Stomach (tissue), 9 donors: ENCODE results near the gene ALDOA. TPM values are rescaled to one million over a fixed set of nuclear protein-coding genes. Genes with fewer than 3 reads are reported as not detected.
"Not testable (repeated sequence)": the region's sequence is repeated elsewhere in the genome, so short reads cannot be mapped to it uniquely, and the experiment has no call there.

ENCODE experiments used
- DNase-seq, 2 donors: peaks; one replicate each; pipeline versions ENCODE4 v3.0.0 to v3.0.0-alpha.2; 2013 to 2019
- H3K27ac ChIP-seq, 5 donors: fragments of 200-600 bp in 4 of 5; sonication (generic) in 4 of 5; one replicate each; pipeline ENCODE4 v1.5.1; 2013 to 2019; ENCODE audit warnings: mild to moderate bottlenecking in 1 of 5, moderate library complexity in 1 of 5
- H3K27me3 ChIP-seq, 3 donors: fragments of 200-600 bp; sonication (generic); one replicate each; pipeline ENCODE4 v1.5.1; 2017 to 2019; ENCODE audit warnings: mixed run types in 1 of 3
- H3K36me3 ChIP-seq, 4 donors: fragments of 200-600 bp; sonication (generic); 1 replicate in 3 of 4; 2 replicates in 1 of 4; pipeline ENCODE4 v1.5.1; 2016 to 2019
- H3K4me1 ChIP-seq, 4 donors: fragments of 200-600 bp; sonication (generic); one replicate each; pipeline ENCODE4 v1.5.1; 2016 to 2019
- H3K4me3 ChIP-seq, 4 donors: fragments of 200-600 bp; sonication (generic) in 3 of 4; one replicate each; pipeline ENCODE4 v1.5.1; 2016 to 2019; ENCODE audit warnings: mild to moderate bottlenecking in 1 of 4
- H3K9me3 ChIP-seq, 4 donors: fragments of 200-600 bp; sonication (generic); one replicate each; pipeline ENCODE4 v1.5.1; 2016 to 2019
- EP300 ChIP-seq: sonication (generic); formaldehyde crosslinking; IDR thresholded peaks from one replicate; pipeline ENCODE4 v1.6.1; 2017; ENCODE audit warnings: antibody characterized with exemption
- POLR2A ChIP-seq, 4 donors: fragments of 450-650 bp; IDR thresholded peaks; one replicate each; pipeline ENCODE4 v1.6.1; 2016; ENCODE audit warnings: antibody characterized with exemption in 4 of 4, control low read depth in 2 of 4, mild to moderate bottlenecking in 1 of 4, moderate library complexity in 1 of 4
- POLR2AphosphoS5 ChIP-seq, 3 donors: sonication (generic); formaldehyde crosslinking; IDR thresholded peaks; one replicate each; pipeline ENCODE4 v1.6.1; 2016; ENCODE audit warnings: antibody characterized with exemption in 3 of 3
- WGBS, 5 donors: extraction: QIAGEN DNeasy Blood & Tissue Kit in 3 of 5; methylation state at CpG; one replicate each; pipeline versions ENCODE4 v1.1.5 to v1.1.7; 2013 to 2018; 5-methylcytosine and 5-hydroxymethylcytosine counted together
- intact Hi-C: fragments of 100-400 bp; cut with DNase I; formaldehyde crosslinking; loops from one replicate; pipeline ENCODE4 v1.15.1; 2023; ENCODE audit warnings: low total_unique reads
- polyA plus RNA-seq, 3 donors: library from polyadenylated mRNA; stranded (reverse); fragments of 200-250 nt; gene quantifications; one replicate each; pipeline ENCODE4 v1.2.3, GENCODE V29; 2013
- total RNA-seq, 5 donors: library from RNA; depleted of rRNA; stranded (reverse); fragments of >200 nt; gene quantifications; one replicate each; pipeline versions ENCODE4 v1.1.0 to v1.2.3, GENCODE V29; 2014 to 2016
- TF ChIP-seq, protein P1 (sequence below), 7 experiments: fragments of 450-650 bp in 4 of 7; fragments of 200-600 bp in 3 of 7; sonication (generic) in 3 of 7; IDR thresholded peaks; one replicate each; pipeline ENCODE4 v1.5.1; 2016 to 2019; ENCODE audit warnings: antibody characterized with exemption in 7 of 7, control low read depth in 2 of 7, mild to moderate bottlenecking in 1 of 7
- donor health status: healthy with polysubstance abuse.
- donor health status: Bipolar disorder and iron deficiency.
- donor health status: healthy.

ALDOA gene
- total and polyA plus RNA-seq, 8 donors, result 180 to 2,515 (median 807) TPM

DNA sequence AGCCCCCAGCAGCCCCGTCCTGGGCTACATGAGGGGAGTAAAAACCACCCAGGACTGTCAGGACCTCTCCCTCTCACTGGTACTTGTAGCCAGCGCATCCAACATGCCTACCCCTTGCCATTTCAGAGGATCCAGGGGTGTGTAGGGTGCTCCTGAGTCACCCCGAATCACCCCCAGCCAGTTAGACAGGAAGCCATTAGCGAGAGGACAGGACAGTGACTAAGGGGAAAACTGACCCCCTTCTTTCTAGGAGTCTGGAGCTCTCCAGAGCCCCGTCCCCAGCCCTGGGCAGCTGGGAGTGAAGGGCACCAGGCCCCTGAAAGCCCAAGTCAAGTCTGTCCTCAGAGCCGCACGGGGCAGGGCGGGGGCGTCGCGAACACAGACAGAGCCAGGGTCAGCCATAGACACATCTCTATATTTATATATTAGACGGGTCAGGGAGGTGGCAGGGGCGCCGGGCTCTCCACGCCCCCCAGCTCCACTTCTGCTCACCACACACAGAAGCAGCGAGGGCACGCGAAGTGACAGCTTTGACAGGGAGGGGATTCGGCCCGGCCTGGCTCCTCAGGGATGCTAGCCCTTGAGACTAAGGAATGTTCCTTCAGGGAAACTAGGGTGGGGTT is 48.3 kb downstream of the ALDOA start:
- peak overlapping the region; percentile 55 to 67 (median 64) for H3K27ac ChIP-seq
- H3K4me3 ChIP-seq, result no peak overlapping the region
- intact Hi-C loops, result no loop called here
- H3K27me3 ChIP-seq, result no peaks in the 10 kb centered on the region
- H3K9me3 ChIP-seq, result no peaks in the 10 kb centered on the region
- DNase-seq, result no peak
- TF ChIP-seq POLR2A (IDR thresholded peaks at IDR 0.05) (no peak), POLR2AphosphoS5 (IDR thresholded peaks at IDR 0.05) (no peak), EP300 (no peak)
- TF ChIP-seq, protein P1, sequence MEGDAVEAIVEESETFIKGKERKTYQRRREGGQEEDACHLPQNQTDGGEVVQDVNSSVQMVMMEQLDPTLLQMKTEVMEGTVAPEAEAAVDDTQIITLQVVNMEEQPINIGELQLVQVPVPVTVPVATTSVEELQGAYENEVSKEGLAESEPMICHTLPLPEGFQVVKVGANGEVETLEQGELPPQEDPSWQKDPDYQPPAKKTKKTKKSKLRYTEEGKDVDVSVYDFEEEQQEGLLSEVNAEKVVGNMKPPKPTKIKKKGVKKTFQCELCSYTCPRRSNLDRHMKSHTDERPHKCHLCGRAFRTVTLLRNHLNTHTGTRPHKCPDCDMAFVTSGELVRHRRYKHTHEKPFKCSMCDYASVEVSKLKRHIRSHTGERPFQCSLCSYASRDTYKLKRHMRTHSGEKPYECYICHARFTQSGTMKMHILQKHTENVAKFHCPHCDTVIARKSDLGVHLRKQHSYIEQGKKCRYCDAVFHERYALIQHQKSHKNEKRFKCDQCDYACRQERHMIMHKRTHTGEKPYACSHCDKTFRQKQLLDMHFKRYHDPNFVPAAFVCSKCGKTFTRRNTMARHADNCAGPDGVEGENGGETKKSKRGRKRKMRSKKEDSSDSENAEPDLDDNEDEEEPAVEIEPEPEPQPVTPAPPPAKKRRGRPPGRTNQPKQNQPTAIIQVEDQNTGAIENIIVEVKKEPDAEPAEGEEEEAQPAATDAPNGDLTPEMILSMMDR (IDR thresholded peaks at IDR 0.05), result no peak
- 71 to 82% (median 78%) methylated on average over 18 to 20 of the region's 20 CpGs for WGBS, 5 donors
- peaks cover 16 to 67% (median 42%) of the 10 kb centered on the region in 4 donors for H3K4me1 ChIP-seq
- peaks cover 55 to 99% (median 90%) of the 10 kb centered on the region in 4 donors for H3K36me3 ChIP-seq

DNA sequence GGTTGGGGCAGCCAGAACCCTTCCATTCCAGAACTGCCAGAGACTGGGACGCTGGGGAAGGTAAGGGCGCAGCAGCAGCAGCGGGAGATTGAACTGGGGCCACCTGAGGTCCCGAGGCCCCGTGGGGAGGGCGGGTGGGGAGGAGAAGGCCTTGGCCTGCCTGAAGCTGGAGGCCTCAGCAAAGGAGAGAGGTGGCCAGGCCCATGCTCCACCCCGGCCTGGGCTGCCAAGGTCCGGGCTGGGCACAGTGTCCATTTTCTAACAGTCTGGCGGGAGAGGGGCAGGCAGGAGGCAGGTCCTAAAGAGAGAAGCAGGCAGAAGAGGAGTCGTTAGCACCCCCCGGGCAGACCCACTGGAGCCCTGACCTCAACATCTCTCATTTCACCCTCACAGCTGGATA is 48.9 kb downstream of the ALDOA start:
- peaks cover 58 to 96% (median 91%) of the 10 kb centered on the region in 4 donors for H3K36me3 ChIP-seq
- no peak for DNase-seq
- no peak for TF ChIP-seq POLR2A (IDR thresholded peaks at IDR 0.05)
- no peak for TF ChIP-seq POLR2AphosphoS5 (IDR thresholded peaks at IDR 0.05)
- TF ChIP-seq, protein P1 (IDR thresholded peaks at IDR 0.05), result no peak
- no peak for TF ChIP-seq EP300
- H3K9me3 ChIP-seq, result no peaks in the 10 kb centered on the region
- intact Hi-C loops, result no loop called here
- peaks cover 16 to 64% (median 44%) of the 10 kb centered on the region in 4 donors for H3K4me1 ChIP-seq
- no peak overlapping the region for H3K4me3 ChIP-seq
- WGBS, 5 donors, result 38 to 67% (median 47%) methylated on average over 9 to 11 of the region's 11 CpGs
- H3K27me3 ChIP-seq, result no peaks in the 10 kb centered on the region
- H3K27ac ChIP-seq, result peak overlapping the region; percentile 55 to 67 (median 64)

DNA sequence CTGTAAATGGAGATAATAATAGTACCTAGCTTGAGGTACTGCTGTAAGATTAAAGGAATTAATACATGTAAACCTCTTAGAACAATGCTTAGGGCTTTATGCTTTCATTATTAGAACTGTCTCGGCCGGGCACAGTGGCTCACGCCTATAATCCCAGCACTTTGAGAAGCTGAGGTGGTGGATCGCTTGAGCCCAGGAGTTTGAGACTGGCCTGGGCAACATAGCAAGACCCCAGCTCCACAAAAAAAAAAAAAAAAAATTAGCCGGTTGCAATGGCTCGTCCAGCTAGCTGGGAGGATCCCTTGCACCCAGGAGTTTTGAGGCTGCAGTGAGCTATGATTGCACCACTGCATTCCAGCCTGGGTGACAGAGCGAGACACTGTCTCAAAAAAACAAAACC is 49.3 kb downstream of the ALDOA start:
- intact Hi-C loops, H3K4me3 ChIP-seq, H3K9me3 ChIP-seq, DNase-seq, H3K27me3 ChIP-seq: not testable (repeated sequence)
- Histone ChIP-seq H3K27ac (peak overlapping the region; percentile 55 to 67 (median 64)), H3K4me1 (peaks cover 16 to 68% (median 45%) of the 10 kb centered on the region in 4 donors), H3K36me3 (peaks cover 58 to 96% (median 91%) of the 10 kb centered on the region in 4 donors)
- WGBS, 5 donors, result 26 to 63% (median 47%) methylated on average over 7 of the region's 7 CpGs

DNA sequence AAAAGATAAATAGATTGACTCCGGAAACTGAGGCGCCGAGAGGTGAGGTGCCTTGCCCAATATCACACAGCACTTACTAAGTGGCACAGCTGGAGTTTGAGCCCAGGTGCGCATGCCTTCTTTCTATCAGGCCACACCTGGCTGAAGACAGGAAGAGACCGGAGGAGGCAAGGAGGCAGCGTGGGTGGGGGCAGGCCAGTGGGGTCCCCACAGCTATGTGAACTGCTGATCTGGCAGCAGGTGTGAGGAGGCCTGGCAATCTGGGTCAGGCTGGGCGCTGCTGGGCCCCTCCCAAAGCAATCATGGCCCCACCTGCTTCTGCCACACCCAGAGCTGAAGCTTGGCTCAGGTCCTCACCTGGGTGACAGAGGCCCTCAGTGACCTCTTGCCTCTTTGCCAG is 49.7 kb downstream of the ALDOA start:
- H3K27me3 ChIP-seq, result no peaks in the 10 kb centered on the region
- no peaks in the 10 kb centered on the region for H3K9me3 ChIP-seq
- intact Hi-C loops, result no loop called here
- no peak for TF ChIP-seq POLR2A (IDR thresholded peaks at IDR 0.05)
- TF ChIP-seq, protein P1 (IDR thresholded peaks at IDR 0.05), result no peak
- TF ChIP-seq POLR2AphosphoS5 (IDR thresholded peaks at IDR 0.05), result peak in 2 of 3 donors; percentile 38 to 70
- WGBS, 5 donors, result 29 to 60% (median 56%) methylated on average over 6 to 7 of the region's 7 CpGs
- peaks cover 16 to 72% (median 49%) of the 10 kb centered on the region in 4 donors for H3K4me1 ChIP-seq
- no peak overlapping the region for H3K4me3 ChIP-seq
- peak overlapping the region; percentile 55 to 67 (median 64) for H3K27ac ChIP-seq
- H3K36me3 ChIP-seq, result peaks cover 57 to 96% (median 91%) of the 10 kb centered on the region in 4 donors
- DNase-seq, result peak; percentile 84 to 89
